HepG2 (cell line): Measurements from ENCODE around the gene FGF21. TPM values are rescaled to one million over a fixed set of nuclear protein-coding genes. Genes with fewer than 3 reads are reported as not detected.

Experiments used
- ARNTL ChIP-seq: sonication (generic); formaldehyde crosslinking; IDR thresholded peaks from 2 replicates; pipeline ENCODE4 v1.4.0; 2020; ENCODE audit warnings: mild to moderate bottlenecking, missing genetic modification reagents
- HMG20A ChIP-seq: IDR thresholded peaks from 2 replicates; pipeline ENCODE4 v1.6.1; 2016; ENCODE audit warnings: borderline replicate concordance
- HMG20B ChIP-seq: conservative IDR thresholded peaks from 2 replicates; pipeline ENCODE4 v1.6.1; 2016; ENCODE audit warnings: missing genetic modification reagents, missing compliant biosample characterization
- HNRNPH1 ChIP-seq: fragments of 200-400 bp; formaldehyde crosslinking; optimal IDR thresholded peaks from 2 replicates; pipeline ENCODE3; 2017; ENCODE audit warnings: mild to moderate bottlenecking, low read depth, low read length
- KIAA2018 ChIP-seq: sonication (generic); formaldehyde crosslinking; IDR thresholded peaks from 2 replicates; pipeline ENCODE4 v1.5.0; 2020; ENCODE audit warnings: mild to moderate bottlenecking, missing genetic modification reagents, borderline replicate concordance
- NR2F6 ChIP-seq, 2 experiments: IDR thresholded peaks; 2 replicates each; pipeline ENCODE4 v1.6.1; 2016; ENCODE audit warnings: antibody characterized with exemption in 1 of 2, mild to moderate bottlenecking in 1 of 2
- RFXAP ChIP-seq: sonication (generic); formaldehyde crosslinking; IDR thresholded peaks from 2 replicates; pipeline ENCODE4 v1.4.0; 2020; ENCODE audit warnings: missing genetic modification reagents, borderline replicate concordance
- ZBTB21 ChIP-seq: sonication (generic); formaldehyde crosslinking; IDR thresholded peaks from 2 replicates; pipeline ENCODE4 v1.4.0; 2020; ENCODE audit warnings: missing genetic modification reagents
- ZNF281 ChIP-seq: sonication (generic); formaldehyde crosslinking; IDR thresholded peaks from 2 replicates; pipeline ENCODE4 v1.4.0; 2020; ENCODE audit warnings: missing genetic modification reagents, borderline replicate concordance
- ZNF546 ChIP-seq: sonication (generic); formaldehyde crosslinking; conservative IDR thresholded peaks from 2 replicates; pipeline ENCODE4 v1.8.1; 2023; ENCODE audit warnings: mild to moderate bottlenecking, missing genetic modification reagents
- ZNF713 ChIP-seq: sonication (generic); formaldehyde crosslinking; IDR thresholded peaks from 2 replicates; pipeline ENCODE4 v1.4.0; 2020; ENCODE audit warnings: mild to moderate bottlenecking, missing genetic modification reagents
- polyA plus RNA-seq, 8 experiments: library from polyadenylated mRNA; depleted of rRNA in 3 of 8; stranded (reverse) in 7 of 8; unstranded in 1 of 8; fragments of >200 nt; fragmentation: Illumina TruSeq in 4 of 8; extraction: Trizol in 4 of 8; gene quantifications; 2 replicates each; pipeline versions ENCODE4 v1.2.1 to v1.2.3, GENCODE V29; 2011 to 2016; ENCODE audit warnings: low read depth in 4 of 8, missing spikeins in 1 of 8, mixed read lengths in 1 of 8; ENCODE audit not compliant: insufficient read depth in 1 of 8
- total RNA-seq, 5 experiments: library from RNA; depleted of rRNA; stranded (reverse); fragments of >200 nt; fragmentation: Illumina TruSeq; extraction: Trizol; gene quantifications; 2 replicates each; pipeline ENCODE4 v1.2.3, GENCODE V29; 2016; ENCODE audit warnings: low read depth in 1 of 5
- TF ChIP-seq, protein P1 (sequence below): IDR thresholded peaks from 2 replicates; pipeline ENCODE4 v1.6.1; 2016; ENCODE audit warnings: missing compliant biosample characterization, missing genetic modification reagents, borderline replicate concordance
- TF ChIP-seq, protein P2 (sequence below): sonication (generic); formaldehyde crosslinking; IDR thresholded peaks from 2 replicates; pipeline ENCODE4 v1.5.0; 2020; ENCODE audit warnings: mild to moderate bottlenecking, missing genetic modification reagents

Gene FGF21
- total and polyA plus RNA-seq, 2 of the 13 experiments (the other 11 are each of a cell fraction or from before 2014, with no cell fraction given), result 0.17 TPM; not detected in 1

DNA sequence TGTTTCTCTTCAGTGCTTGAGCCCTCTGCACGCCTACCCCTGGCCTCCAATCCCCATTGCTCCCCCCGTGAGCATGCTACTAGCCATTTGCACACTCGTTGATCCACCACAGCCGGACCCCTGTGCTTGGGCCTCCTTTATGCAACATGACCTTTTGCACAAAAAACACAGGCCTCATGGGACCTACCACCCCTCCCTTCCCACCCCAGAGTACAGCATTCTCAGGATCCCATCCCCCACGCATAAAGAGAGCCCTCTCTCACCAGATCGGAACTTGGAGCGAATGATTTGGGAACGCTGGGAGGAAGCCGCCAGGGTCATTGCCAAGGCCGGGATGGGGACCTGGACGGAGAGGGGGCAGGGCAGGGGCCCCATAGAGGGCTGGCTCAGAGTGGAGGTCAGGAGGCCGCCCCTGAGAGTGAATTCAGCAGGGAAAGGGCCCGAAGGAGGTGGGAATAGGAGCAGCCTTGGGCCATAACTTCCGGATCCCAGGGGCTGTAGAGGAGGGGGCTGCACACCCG lies 36.6 kb upstream of the FGF21 start (continued):
- TF ChIP-seq ZNF281, result peak; percentile 96
- TF ChIP-seq ARNTL, result peak; percentile 51; the same call in 1 of the 2 replicates
- TF ChIP-seq RFXAP, result 0 out of 2 replicates have a peak, but pooled peaks have one; percentile 29
- TF ChIP-seq, protein P1, sequence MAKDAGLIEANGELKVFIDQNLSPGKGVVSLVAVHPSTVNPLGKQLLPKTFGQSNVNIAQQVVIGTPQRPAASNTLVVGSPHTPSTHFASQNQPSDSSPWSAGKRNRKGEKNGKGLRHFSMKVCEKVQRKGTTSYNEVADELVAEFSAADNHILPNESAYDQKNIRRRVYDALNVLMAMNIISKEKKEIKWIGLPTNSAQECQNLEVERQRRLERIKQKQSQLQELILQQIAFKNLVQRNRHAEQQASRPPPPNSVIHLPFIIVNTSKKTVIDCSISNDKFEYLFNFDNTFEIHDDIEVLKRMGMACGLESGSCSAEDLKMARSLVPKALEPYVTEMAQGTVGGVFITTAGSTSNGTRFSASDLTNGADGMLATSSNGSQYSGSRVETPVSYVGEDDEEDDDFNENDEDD (CRISPR knock-in tag), result peak; percentile 12; the same call in 1 of the 2 replicates
- TF ChIP-seq ZNF713 (CRISPR knock-in tag), result no peak
- TF ChIP-seq, protein P2, sequence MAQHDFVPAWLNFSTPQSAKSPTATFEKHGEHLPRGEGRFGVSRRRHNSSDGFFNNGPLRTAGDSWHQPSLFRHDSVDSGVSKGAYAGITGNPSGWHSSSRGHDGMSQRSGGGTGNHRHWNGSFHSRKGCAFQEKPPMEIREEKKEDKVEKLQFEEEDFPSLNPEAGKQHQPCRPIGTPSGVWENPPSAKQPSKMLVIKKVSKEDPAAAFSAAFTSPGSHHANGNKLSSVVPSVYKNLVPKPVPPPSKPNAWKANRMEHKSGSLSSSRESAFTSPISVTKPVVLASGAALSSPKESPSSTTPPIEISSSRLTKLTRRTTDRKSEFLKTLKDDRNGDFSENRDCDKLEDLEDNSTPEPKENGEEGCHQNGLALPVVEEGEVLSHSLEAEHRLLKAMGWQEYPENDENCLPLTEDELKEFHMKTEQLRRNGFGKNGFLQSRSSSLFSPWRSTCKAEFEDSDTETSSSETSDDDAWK, result no peak
- no peak; the same call in 1 of the 2 replicates for TF ChIP-seq HMG20B (CRISPR knock-in tag)
- TF ChIP-seq HMG20A (CRISPR knock-in tag), result peak; percentile 34; the same call in 1 of the 2 replicates
- TF ChIP-seq HNRNPH1, result no peak
- no peak for TF ChIP-seq KIAA2018 (CRISPR knock-in tag)
- TF ChIP-seq NR2F6 (IDR thresholded peaks at IDR 0.05), result peak; percentile 84
- peak; percentile 88 for TF ChIP-seq NR2F6 (CRISPR knock-in tag; IDR thresholded peaks at IDR 0.05)
- no peak for TF ChIP-seq ZNF546 (CRISPR knock-in tag)
- no peak for TF ChIP-seq ZBTB21
